GM18907 (cell line): ENCODE data around the gene VCX2.
"Not testable (repeated sequence)": the region's sequence is repeated elsewhere in the genome, so short reads cannot be mapped to it uniquely, and the experiment has no call there.

Source experiments
- ATAC-seq: cut with Tn5 transposase; IDR thresholded peaks from one replicate; pipeline ENCODE4 v1.9.1; 2021; ENCODE audit warnings: mild to moderate bottlenecking, moderate library complexity; ENCODE audit not compliant: unreplicated experiment

VCX2 gene

GRCh38 chrX:8171169-8171568 is at the start of gene VCX2:
VCX2 (minus strand) TSS chrX:8171267; CDS start chrX:8170643, 624 bp downstream.
- ATAC-seq = not testable (repeated sequence)

DNA sequence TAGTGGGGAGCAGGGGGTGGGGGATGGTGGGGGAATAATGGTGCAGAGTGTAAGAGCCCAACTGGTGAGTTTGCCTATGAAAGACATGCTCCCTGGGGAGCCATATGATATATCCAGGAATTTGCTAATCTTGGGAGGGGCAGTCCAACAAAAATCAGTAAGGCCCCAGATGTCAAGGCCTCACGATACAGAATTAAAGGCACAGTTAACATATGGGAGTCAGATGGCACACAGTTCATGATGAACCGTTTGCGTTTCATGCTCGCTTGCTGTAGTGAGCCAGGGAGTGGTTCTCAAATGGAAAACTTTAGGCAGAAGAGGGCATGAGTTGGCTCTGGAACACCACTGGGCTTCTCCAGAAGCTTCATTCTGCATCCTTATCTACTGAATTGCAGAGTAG is 33.9 kb upstream of the VCX2 start:
- ATAC-seq = no peak

DNA sequence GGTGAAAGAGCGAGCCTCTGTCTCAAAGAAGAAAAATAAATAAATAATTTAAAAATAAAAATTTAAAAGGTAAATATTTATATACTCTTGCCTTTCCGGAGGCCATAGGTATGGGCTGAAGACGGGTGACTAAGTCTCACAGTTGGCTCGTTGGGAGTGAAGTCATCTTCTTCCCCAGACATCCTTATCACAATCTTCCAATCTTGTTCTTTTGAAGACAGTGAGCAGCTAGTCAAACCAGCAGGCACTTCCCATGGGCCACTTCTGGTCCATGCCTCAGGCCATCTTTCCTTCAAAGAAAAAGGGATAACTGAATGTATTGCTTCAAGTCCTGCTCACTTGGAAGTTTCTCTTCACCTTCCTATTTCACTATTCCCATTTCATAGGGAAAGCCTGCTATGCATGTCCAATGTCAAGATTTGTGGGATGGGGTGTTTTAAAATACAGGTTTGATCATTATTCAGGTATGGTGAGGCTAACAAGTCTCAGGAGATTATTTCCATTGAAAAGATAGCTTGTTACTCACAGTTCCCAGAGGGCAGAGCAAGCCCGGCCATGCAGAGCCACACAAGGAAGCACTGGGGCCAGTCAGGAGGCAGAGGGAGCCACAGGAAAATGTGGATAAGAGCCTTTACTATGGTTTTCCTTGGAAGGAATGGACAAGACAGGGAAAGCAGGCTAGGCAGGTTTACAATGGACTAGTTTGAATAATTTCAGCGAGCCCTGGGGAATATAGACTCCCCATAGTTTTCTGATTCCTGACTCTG is 33.3 kb upstream of the VCX2 start:
- ATAC-seq = no peak

DNA sequence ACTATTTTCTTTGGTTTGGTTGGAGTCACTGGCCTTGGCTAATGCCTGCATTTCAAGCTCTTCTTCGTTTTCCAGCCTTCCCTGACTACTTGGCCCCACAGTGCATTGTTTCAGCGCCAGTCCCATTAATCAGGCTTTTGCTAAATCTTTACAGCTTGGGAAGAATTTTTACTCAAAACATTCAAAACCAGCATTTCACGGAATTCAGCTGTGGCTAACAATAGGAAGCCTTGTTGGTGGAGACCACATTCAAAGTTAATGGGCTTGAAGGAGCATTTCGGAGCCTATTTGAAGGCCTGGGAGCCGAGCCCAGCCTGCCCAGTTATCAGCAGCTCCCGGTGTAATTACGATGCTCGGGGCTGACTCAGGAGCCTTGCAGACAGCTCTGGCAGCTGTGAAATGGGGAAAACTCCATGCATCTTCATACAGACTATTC is 30.8 kb upstream of the VCX2 start:
- no peak for ATAC-seq

DNA sequence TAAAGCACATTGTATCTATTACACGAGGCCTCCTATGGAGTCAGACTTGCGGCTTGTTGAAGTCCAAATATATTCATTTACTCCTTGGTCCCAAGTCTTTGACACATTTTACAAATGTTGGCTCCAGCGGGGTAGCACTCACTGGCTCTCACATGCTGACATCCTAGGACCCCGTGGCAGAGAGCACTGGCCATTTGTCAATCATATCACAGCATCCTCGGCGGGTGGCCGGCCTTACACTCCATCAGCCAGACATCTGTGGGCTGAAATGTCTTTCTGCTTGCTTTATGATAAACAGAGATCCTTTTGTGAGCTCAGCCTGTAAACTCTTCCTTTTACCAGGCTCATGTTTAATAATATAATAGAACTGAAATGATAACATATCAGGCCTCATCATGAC is 25.7 kb upstream of the VCX2 start:
- ATAC-seq = no peak

- ATAC-seq = no peak
Observed at GRCh38 chrX:8194216-8194615, 23.1 kb upstream of the VCX2 start.

GRCh38 chrX:8192276-8192675 is 21.2 kb upstream of the VCX2 start:
- no peak for ATAC-seq

- no peak for ATAC-seq
Observed at GRCh38 chrX:8191022-8191421, 20.0 kb upstream of the VCX2 start.

- ATAC-seq = no peak
Observed at GRCh38 chrX:8190341-8190830, 19.3 kb upstream of the VCX2 start.

DNA sequence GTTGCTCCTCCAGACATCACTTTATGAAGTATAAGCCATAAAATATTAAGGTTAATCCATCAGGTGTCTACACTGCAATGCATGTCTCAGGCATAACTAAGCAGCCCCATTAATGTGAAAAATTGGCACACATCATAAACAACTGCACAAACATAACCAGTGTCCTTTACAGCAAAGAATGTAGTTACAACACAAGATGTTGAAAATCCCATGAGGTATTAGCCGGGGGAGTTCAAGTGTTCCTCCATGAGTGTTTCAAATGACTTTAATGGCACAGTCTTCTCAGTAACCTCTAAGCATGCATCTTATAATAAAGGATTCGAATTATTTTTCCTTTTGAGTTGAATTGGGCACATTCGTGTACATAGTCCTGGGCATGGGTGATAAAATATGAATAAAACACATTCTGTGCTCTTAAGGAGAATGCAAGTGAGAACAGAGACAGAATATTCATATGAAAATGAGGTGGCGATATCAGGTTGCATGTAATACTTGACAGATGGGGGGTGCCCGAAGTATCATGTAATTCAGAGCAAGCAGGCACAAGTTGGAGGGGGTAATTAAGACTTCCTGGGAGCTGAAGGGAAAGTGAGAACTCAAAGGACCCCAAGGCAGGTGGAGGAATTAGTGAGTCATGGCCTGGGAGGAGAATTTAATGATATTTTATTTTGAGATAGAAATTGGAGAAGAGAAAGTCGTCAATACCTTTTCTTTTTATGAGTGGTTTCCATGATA is 18.2 kb upstream of the VCX2 start:
- no peak for ATAC-seq

GRCh38 chrX:8183346-8183745 is 12.3 kb upstream of the VCX2 start:
- ATAC-seq = no peak

DNA sequence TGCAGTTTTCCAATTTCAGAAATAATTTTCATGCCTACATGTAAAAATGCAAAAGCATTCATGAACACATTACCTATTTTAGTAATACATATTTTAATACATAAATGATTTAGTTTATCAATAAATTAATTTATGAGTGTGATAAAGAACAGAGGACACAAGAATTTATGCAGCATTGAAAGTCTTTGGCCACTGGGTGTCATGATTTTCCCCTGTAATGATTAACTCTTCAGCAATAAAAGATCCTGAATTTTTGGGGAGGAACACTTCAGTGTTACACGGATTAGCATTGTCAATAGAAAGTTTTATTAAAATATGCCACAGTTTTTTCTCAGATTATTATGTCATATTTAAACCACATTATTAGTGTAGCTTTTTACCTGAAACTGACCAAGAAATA is 8.6 kb upstream of the VCX2 start:
- no peak for ATAC-seq

GRCh38 chrX:8154011-8154410 is 17.1 kb downstream of the VCX2 start:
- not testable (repeated sequence) for ATAC-seq

DNA sequence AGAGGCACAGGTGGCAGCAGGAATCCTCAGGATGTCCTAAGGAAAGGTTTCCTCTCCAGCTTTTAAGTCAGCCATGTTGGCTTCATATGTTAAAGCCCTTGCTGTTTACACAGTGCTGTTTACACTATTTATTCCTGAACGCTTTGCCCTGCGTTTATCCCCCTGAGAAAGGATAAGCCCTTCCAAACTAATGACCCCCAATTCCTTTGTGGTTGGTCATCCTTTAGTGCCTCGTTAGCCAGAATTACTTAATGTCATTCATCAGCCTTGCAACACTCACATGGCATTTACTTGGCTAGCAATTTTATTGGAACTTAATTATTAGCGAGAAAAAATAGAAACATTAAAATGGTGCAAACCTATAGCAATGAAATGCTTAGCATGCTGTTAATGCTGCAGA is 23.8 kb downstream of the VCX2 start:
- no peak for ATAC-seq

DNA sequence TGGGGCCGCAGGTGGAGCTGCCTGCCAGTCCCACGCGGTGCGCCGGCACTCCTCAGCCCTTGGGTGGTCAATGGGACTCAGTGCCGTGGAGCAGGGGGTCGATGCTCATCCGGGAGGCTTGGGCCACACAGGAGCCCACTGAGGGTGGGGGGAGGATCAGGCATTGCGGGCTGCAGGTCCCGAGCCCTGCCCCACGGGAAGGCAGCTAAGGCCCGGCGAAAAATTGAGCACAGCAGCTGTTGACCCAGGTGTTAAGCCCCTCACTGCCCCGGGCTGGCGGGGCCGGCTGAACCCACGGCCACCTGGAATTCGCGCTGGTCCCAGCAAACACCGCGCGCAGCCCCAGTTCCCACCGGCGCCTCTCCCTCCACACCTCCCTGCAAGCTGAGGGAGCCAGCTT is 26.1 kb downstream of the VCX2 start:
- ATAC-seq = no peak

DNA sequence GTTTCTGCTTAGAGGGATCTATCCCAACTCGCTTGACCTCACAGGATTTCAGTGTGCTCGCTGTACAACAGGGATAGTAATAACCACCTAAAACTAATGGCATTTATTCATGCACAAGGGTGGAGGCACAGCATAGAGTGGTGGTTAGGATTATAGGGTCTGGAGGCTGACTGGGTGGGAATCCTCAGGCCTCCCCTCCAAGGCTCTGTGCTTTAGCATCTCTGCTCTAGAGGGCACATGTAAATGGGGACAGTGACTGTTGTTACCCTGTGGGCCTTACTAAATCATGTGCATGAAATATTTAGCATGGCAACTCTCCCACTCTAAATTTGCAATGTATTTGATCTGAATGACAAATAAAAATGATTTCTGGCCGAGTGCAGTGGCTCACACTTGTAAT is 29.2 kb downstream of the VCX2 start:
- ATAC-seq = no peak

- no peak for ATAC-seq
Observed at GRCh38 chrX:8140986-8141744, 29.9 kb downstream of the VCX2 start.

GRCh38 chrX:8139716-8140115 is 31.4 kb downstream of the VCX2 start:
- ATAC-seq = no peak

DNA sequence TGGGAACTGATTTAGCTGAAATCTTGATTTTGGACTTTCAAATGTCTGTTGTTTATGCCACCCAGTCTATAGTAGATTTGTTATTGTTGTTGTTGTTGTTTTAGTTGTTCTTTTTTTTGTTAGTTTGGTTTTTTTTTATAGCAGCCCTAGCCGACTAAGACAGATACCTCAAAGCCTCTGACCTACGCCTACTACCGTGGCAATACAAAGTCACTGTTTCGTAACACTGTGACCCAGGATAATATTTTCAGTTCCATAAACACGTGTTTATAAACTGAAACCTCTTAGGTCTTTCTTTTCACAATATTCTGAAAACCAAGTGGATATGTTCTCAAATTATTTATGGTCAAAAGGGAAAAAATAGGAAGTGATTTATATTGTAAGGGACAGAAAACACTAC is 32.8 kb downstream of the VCX2 start:
- ATAC-seq = no peak

DNA sequence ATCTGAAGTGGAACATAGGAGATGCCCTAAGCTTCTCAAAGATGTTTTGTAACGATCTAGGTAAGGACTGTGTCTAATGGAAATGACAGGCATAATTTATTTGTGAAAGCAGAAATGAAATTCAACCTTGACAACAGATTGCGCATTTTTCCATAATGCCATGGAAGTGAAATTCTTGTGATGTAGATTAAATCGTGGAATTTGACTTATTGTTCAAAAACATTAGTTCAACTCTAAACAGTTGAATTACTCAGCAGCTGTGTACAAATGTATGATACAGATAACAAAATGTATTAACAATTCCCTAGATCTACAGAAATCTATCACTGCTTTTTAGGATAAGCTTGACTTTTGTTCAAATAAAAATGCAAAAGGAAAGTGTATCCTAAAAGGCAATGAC is 44.4 kb downstream of the VCX2 start:
- ATAC-seq = no peak

DNA sequence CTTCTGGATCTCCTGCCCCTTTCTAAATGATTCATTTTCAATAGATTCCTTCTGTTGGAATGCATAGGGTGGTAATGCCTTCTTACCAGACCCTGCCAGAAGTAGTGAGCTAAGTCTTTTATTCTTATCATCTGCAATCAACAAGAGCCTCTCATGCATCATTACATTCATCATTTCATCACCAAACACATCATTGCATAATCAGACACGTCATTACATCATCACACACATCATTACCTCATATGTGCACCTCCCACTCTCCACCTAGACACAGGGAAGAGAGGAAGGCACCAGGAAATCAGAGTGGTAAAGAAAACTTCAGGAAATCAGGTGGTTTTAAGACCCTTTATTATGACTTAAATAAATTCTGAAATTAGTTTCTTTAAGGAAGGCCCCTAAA is 45.0 kb downstream of the VCX2 start:
- no peak for ATAC-seq

GRCh38 chrX:8125566-8125965 is 45.5 kb downstream of the VCX2 start:
- ATAC-seq = no peak
